T47D (cell line): ENCODE measurements around the gene SLC10A3.
"Not testable (repeated sequence)": the region's sequence is repeated elsewhere in the genome, so short reads cannot be mapped to it uniquely, and the experiment has no call there.

Source experiments
- DNase-seq, 2 experiments: peaks; one replicate each; pipeline versions ENCODE4 v3.0.0 to v3.0.0-alpha.2; 2011 to 2012; ENCODE audit warnings: low read depth in 1 of 2, low spot score in 1 of 2
- JUND ChIP-seq: IDR thresholded peaks from 2 replicates; pipeline ENCODE4 v1.6.1; 2012; ENCODE audit warnings: low read depth
- in situ Hi-C: cut with HindIII; loops from 2 replicates; pipeline ENCODE4 v1.10.0; 2016; ENCODE audit warnings: low sequenced_read_pairs, low pct_unique_long_range_greater_than_20kb

SLC10A3 gene

DNA sequence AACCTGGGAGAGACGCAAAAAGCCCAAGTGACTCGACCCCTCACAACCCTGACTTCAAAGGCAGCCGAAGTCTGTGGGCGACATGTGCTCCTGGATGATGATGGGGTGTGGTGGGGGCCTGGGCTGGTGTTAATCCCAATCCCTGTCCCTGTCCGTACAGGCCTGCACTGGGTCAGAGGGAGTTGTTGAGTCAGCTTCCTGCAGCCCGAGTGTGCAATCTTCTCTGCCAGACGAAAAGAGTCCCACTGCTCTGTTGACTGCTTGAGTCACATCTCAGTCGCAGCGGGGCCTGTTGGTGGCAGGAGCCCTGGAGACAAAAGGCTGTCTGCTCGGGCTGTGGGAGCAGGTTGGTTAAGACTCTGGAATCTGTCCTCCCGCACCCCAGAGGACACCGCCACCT is 15.3 kb upstream of the SLC10A3 start:
- no peak for TF ChIP-seq JUND
- in situ Hi-C loops = no loop called here
- no peak for DNase-seq

DNA sequence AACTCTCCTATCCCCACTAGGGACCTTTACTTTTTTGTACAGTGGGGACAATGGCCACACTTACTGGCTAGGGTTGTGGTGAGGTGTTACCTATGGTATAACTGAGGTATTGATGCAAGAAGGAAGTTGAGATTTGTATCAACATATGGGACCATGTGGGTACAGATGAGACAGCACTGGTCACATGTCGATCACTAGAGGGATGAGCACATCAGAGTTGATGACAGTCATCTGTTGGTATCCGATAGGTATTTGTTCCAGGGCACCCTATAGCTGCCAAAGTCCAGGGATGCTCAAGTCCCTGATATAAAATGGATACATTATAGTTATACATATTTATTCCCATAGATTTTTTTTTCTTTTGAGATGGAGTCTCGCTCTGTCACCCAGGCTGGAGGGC is 12.6 kb upstream of the SLC10A3 start:
- TF ChIP-seq JUND = no peak
- no peak for DNase-seq
- in situ Hi-C loops = no loop called here

DNA sequence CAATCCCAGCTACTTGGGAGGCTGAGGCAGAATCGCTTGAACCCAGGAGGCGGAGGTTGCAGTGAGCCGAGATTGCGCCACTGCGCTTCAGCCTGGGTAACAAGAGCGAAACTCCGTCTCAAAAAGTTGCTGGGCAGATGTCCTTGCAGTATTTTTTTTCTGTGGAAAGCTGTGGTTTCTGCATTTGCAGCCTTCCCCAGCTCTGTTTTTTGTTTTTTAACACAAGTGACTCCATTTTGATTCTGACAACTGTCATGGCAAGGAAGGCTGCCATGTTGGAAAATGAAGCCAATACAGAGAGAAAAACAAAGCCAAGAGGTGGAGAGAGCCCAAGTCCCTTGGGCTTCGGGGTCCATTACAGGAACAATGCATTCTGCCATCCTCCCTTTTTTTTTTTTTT is 11.7 kb upstream of the SLC10A3 start:
- DNase-seq = no peak
- no peak for TF ChIP-seq JUND
- in situ Hi-C loops = no loop called here

DNA sequence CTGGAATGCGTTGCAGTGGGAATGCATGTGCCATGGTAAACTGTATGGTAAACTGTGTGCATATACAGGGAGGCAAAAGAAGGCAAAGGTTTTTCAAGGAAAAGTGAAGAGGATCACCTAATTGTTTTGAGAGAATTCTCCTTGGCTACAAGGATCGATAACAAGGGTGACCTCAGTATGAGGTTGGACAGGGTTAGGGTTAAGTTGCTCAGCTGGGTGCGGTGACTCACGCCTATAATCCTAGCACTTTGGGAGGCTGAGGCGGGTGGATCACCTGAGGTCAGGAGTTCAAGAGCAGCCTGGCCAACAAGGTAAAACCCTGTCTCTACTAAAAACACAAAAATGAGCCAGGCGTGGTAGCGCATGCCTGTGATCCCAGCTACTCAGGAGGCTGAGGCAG is 11.0 kb upstream of the SLC10A3 start:
- DNase-seq, in situ Hi-C loops: not testable (repeated sequence)

DNA sequence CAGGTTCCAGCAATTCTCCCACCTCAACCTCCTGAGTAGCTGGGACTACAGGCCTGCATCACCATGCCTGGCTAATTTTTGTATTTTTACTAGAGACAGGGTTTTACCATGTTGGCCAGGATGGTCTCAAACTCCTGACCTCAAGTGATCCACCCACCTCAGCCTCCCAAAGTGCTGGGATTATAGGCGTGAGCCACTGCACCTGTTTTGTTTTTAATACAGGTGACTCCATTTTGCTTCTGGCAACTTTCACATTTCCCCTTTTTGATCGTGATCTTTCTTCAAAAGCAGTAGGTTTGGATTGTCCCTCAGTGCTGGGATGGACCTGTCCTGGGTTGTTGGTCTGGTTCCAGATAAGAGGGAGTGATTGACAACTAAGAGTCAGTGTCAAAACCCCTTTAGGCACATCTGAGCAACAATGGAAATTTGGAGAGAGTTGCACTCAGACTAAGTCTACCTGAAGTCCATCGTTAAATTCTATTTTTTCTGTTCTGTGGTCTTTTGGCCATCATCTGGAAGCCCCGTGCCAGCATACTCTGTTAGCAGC is 6.2 kb upstream of the SLC10A3 start:
- DNase-seq, in situ Hi-C loops: not testable (repeated sequence)

DNA sequence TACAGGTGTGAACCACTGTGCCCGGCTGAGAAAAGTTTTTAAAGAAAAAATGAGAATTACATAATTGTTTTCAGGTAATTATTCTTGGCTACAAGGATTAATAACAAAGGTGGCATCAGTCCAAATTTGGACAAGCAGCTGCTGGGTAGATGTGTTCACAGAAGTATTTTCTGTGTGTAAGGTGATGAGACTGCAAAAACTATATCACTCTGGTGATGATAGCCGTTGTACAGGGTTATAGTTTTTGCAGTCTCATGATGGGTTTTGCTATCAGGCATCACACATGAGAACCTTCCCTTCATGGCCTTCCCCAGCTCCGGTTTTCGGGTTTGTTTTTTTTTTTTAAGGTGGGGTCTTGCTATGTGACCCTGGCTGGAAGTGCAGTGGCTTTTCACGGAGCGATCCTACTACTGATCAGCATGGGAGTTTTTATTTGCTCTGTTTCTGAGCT is 5.1 kb upstream of the SLC10A3 start:
- no peak for TF ChIP-seq JUND
- in situ Hi-C loops = no loop called here
- DNase-seq = no peak

DNA sequence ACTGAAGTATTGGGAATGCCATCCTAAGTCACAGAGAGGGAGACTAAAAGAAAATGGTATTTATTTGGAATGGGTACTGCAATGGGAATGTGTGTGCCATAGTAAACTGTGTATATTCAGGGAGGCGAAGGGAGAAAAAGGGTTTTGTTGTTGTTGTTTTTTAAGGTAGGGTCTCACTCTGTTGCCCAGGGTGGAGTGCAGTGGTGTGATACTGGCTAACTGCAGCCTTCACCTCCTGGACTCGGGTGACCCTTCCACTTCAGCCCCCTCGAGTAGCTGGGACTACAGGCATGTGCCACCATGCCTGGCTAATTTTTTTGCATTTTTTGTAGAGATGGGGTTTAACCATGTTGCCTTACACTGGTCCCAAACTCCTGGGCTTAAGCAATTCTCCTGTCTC is 4.3 kb upstream of the SLC10A3 start:
- no peak for TF ChIP-seq JUND
- in situ Hi-C loops = no loop called here
- no peak for DNase-seq

DNA sequence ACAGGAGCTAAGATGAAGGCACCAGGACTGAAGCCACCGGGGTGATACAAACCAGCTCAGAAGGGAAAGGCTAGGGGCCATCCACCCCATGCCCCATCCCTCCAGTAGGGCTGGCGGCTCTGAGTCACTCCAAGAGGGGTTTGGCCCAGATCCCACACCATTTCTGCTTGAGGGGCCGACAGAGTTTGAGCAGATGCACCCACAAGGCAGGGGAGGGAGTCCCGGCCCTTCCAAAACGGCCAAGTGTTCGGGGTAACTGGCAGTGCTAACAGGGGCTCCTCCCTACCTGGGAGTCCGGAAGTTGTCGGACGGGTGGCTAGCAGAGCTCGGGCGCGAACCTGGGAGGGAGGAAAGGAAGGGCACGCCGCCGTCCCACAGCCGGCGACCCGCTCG is 412 bp downstream of the SLC10A3 start:
- DNase-seq = peak in 1 of 2 experiments; percentile 5
- in situ Hi-C loops = no loop called here
- no peak for TF ChIP-seq JUND

DNA sequence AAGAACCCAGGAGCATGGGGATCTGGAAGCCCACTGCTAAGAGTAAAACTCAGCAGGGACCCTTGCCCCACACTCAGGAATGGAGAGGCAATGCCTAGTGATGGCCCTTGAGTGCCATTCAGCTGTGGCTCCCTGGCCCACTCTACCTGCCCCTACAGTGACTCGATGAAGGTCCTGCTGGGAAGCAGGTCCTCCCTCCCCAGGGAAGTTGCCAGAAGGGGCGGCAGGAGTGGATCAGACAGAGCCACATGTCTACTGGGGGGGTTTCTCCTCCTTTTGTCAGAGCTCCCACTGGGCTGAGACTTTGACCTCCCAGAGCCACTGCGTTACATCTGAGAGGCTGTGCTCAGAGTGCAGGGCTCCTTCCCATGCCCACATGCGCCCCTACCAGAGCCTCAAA is 1.2 kb downstream of the SLC10A3 start:
- no peak for DNase-seq
- TF ChIP-seq JUND = no peak
- in situ Hi-C loops = no loop called here

DNA sequence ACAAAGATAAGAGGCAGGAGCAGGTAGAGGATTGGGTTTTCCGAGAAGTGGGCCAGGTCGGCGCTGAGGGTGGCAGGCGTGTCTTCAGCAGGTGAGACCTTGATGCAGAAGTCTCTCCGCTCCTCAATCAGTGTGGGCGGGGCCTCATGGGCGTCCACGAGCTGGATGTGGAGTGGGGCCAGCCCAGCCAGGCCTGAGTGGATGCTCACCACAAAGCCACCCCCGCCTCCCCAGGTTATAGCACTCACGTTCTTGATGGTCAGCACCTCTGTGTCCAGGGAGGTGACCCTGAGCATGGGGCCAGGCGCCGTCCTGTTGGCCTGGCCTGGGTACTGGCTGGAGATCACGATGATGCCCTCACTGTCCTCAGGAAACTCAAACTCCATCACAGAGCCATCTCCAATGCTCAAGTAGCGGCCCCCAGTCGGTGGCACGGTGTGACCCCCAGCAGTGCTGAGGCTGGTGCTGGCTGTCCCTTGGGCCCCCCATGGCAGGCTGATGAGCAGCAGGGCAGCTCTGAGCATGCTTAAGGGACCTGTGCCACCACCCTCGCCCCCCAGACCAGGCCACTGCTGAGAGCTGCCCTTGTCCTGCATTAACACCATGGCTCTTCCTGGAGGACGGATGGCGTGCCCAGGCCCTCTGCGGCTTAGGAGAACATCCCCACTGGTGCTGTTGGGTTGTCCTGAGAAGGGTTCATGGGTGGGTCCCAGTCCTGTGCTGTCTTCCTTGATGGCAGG is 1.9 kb downstream of the SLC10A3 start:
- in situ Hi-C loops = no loop called here
- DNase-seq = no peak
- TF ChIP-seq JUND = no peak

DNA sequence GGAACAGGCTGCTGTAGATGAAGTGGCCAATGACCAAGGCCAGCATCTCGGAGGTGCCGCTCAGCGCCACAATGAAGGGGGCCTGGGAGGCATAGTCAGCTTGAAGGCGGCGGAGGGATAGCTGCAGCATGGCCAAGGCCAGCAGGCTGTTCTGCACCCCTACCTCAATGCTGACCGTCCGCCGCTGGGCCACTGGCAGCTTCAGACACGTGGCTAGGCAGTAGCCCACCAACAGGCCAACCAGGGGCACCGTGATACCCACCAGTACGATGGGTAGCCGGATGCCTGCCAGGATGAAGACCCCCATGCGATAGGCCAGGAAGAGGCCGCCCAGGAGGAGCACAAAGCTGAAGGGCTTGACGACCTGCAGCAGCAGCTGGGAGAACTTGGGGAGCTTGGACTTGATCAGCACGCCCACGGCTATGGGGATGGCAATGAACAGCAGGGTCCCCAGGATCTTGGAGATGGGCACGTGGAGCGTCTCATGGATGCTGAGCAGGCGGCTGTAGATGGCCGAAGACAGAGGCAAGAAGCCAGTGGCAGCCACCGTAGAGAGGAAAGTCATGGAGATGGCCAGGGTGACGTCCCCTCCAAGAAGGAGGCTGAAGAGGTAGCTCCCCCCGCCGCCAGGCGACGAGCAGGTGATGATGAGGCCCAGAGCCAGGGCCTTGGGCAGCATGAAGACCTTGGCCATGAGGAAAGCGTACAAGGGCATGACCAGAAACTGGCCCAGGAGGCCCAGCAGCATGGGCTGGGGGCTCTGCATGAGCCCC is 2.7 kb downstream of the SLC10A3 start:
- no peak for TF ChIP-seq JUND
- DNase-seq = no peak
- in situ Hi-C loops = no loop called here

DNA sequence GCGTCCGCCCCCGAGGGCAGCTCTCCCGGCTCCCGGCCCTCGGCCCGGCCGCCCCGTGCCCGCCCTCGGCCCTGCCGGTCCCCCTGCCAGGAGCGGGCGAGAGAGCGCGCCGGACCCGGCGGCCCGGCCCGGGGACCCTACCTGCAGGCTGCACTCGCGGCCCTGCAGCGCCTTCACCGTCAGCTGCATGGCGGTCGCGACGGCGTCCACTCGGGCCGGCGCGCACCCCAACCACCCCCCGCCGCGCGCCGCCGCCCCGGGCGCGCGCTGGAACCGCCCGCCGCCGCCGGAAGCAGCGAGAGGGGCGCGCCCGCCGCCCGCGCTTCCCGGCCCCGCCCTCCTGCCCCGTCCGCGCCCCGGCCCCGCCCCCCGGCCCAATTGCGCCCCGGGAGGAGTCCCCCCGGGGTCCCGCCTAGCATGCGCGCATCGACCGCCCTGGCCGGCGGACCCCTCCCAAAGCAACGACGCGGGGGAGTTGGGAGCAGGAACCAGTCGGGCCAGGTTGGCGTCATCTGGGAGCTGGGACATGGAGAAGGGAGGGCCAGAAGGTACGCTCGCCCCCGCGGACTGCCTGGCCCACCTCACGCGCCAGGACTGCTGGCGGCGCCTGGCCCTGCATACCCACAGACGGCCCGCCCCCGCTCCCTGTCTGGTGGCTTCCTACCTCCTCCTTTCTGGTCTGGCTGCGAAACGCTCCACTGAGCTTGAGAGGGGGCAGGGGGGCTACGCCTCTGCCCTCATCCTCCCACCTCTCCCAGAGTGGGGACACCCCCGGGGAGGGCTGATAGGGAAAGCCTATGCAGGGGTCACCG is 3.8 kb downstream of the SLC10A3 start, which contains the start of gene UBL4A:
UBL4A (minus strand) TSS at position 220 of the 812 bp plus-strand sequence; CDS start at position 189, 31 bp downstream.
- no peak for TF ChIP-seq JUND

More for the DNA sequence above, 3.8 kb downstream of the SLC10A3 start, which contains the start of gene UBL4A:
- DNase-seq = peak; percentile 33 to 88
- in situ Hi-C loops = no loop called here
